ENCODE results near the gene B3GAT2. TPM values are rescaled to one million over a fixed set of nuclear protein-coding genes. Genes with fewer than 3 reads are reported as not detected.

The B3GAT2 gene
- total RNA-seq, 2 experiments from 2014 or later = not detected

DNA sequence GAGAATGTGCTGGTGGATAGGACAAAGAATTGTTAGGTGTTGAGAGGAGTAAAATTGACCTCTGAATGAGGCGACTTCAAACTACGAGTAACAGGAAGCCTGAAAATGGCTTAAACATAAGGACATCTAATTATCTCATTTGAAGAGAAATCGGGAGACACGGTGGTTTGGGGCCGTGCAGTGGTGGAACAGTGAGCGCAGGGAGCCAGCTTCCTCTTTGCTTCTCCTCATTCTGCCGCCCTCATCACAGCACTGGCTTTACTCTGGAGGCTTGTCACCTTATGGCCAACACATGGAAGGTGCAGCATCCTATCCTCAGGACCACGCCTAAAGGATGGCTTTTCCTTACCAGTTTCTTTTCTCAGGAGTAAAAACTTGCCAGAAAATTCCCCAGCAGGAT lies 114.3 kb downstream of the B3GAT2 start:
- Histone ChIP-seq H3K79me2 (ENCODE audit: insufficient read depth, low read depth, low read length) (no peaks in the 10 kb centered on the region), H3K4me3 (ENCODE audit: low read depth, low read length, poor library complexity, severe bottlenecking) (no peak overlapping the region), H3K27ac (ENCODE audit: low read depth, low read length, poor library complexity, severe bottlenecking) (no peak overlapping the region), H4K20me1 (ENCODE audit: insufficient read depth, low read length) (no peaks in the 10 kb centered on the region), H3K4me2 (ENCODE audit: low read length) (no peak overlapping the region), H3K9me3 (ENCODE audit: low read length) (no peaks in the 10 kb centered on the region), H3K4me1 (ENCODE audit: insufficient read depth, low read length, poor library complexity, severe bottlenecking) (no peaks in the 10 kb centered on the region), H3K9me2 (ENCODE audit: insufficient read depth, low read length) (no peaks in the 10 kb centered on the region), H3K36me3 (ENCODE audit: insufficient read depth, low read length) (no peaks in the 10 kb centered on the region), H2AFZ (ENCODE audit: low read length) (no peak overlapping the region)
- POLR2A ChIA-PET = interaction anchor here (0.6 kb wide), 1 partner anchor 1932 kb away, joined by 4 read pairs; no protein-coding TSS in a partner anchor
- intact Hi-C loops (cut with micrococcal nuclease; ENCODE audit: unreplicated experiment) = no loop called here
- TF ChIP-seq, protein P1, sequence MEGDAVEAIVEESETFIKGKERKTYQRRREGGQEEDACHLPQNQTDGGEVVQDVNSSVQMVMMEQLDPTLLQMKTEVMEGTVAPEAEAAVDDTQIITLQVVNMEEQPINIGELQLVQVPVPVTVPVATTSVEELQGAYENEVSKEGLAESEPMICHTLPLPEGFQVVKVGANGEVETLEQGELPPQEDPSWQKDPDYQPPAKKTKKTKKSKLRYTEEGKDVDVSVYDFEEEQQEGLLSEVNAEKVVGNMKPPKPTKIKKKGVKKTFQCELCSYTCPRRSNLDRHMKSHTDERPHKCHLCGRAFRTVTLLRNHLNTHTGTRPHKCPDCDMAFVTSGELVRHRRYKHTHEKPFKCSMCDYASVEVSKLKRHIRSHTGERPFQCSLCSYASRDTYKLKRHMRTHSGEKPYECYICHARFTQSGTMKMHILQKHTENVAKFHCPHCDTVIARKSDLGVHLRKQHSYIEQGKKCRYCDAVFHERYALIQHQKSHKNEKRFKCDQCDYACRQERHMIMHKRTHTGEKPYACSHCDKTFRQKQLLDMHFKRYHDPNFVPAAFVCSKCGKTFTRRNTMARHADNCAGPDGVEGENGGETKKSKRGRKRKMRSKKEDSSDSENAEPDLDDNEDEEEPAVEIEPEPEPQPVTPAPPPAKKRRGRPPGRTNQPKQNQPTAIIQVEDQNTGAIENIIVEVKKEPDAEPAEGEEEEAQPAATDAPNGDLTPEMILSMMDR (conservative IDR thresholded peaks at IDR 0.05; ENCODE audit: low read length) = no peak
- no peak for TF ChIP-seq EZH2phosphoT487 (IDR thresholded peaks at IDR 0.05; ENCODE audit: borderline replicate concordance, low read depth, low read length)
- no peak for DNase-seq (ENCODE audit: low spot score)
- no TSS peak for BruUV-seq (replicated peaks)
- CTCF ChIA-PET (ENCODE audit: unreplicated experiment) = no interaction called here

DNA sequence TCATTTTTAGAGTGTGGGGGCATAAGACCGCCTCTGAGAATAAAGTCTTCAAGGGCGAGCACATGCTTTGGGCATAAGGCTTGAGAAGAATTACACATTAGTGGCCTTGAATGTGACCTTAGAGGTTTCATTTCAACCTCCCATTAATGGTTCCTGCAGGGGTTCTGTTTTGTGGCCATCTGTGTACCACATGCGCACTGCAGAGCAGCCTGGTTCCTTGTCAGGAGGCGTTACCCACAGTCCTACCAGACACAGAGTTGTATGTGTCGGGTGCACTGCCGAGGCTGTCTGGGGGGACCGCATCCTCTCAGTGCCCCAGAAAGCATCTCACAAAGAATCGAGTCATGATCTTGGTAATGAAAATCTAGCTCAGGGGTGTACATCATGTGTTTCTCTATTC lies 115.7 kb downstream of the B3GAT2 start:
- H3K9me3 ChIP-seq (ENCODE audit: low read length) = no peaks in the 10 kb centered on the region
- no peak overlapping the region for H3K4me2 ChIP-seq (ENCODE audit: low read length)
- TF ChIP-seq EZH2phosphoT487 (IDR thresholded peaks at IDR 0.05; ENCODE audit: borderline replicate concordance, low read depth, low read length) = no peak
- TF ChIP-seq, protein P1 (conservative IDR thresholded peaks at IDR 0.05; ENCODE audit: low read length) = no peak
- H3K4me3 ChIP-seq (ENCODE audit: low read depth, low read length, poor library complexity, severe bottlenecking) = no peak overlapping the region
- no peaks in the 10 kb centered on the region for H3K36me3 ChIP-seq (ENCODE audit: insufficient read depth, low read length)
- no TSS peak for BruUV-seq (replicated peaks)
- H3K27ac ChIP-seq (ENCODE audit: low read depth, low read length, poor library complexity, severe bottlenecking) = no peak overlapping the region
- H3K79me2 ChIP-seq (ENCODE audit: insufficient read depth, low read depth, low read length) = no peaks in the 10 kb centered on the region
- CTCF ChIA-PET (ENCODE audit: unreplicated experiment) = no interaction called here
- no peaks in the 10 kb centered on the region for H3K9me2 ChIP-seq (ENCODE audit: insufficient read depth, low read length)
- H4K20me1 ChIP-seq (ENCODE audit: insufficient read depth, low read length) = no peaks in the 10 kb centered on the region
- H2AFZ ChIP-seq (ENCODE audit: low read length) = no peak overlapping the region
- POLR2A ChIA-PET = interaction anchor here (0.8 kb wide), 1 partner anchor 16 kb away, joined by 4 read pairs; no protein-coding TSS in a partner anchor
- no peaks in the 10 kb centered on the region for H3K4me1 ChIP-seq (ENCODE audit: insufficient read depth, low read length, poor library complexity, severe bottlenecking)
- intact Hi-C loops (cut with micrococcal nuclease; ENCODE audit: unreplicated experiment) = no loop called here
- DNase-seq (ENCODE audit: low spot score) = no peak

DNA sequence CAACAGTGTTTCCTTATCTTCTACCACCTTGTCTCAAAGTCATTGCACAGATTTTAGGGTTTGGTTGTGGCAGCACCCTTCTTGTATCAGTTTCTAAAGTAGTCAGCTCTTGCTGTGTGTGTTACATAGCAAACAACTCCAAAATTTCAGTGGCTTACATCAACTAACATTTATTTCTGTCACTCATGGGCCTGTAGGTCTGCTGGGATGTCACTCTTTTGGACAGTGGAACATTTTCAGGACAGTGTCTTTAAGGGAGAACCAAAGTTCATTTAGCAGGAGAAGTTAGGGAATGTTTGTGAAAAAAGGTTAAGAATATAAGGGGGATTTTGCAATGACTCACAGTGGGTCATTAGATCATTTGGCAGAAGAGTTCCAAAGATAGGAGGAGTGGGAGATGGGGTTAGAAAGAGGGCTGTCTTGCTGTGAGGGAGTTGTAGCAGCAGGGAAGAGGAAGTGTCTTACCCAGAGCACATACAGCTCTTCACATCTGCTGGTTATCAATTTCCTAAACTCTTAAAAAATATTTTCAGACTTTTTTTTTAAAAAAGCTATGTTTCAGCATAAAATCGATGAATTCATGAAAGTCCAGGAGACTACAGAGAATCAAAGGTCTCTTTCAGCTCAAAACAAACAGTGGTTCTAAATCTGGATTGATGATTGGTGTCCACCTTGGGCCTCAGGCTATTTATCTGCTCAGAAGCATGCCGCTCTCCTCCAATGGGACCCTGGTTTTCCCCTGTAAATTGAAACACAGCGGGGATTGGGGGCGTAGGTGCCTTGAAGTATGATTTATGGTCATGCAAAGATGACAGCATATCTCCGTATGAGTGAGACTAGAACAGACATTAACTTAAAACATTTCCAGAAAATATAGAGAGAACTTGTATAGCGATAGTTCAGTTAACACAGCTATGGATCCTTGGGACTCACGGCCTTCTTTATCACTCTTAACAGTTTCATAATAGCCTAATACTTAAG lies 117.3 kb downstream of the B3GAT2 start:
- Histone ChIP-seq H3K9me3 (ENCODE audit: low read length) (no peaks in the 10 kb centered on the region), H3K27ac (ENCODE audit: low read depth, low read length, poor library complexity, severe bottlenecking) (no peak overlapping the region), H2AFZ (ENCODE audit: low read length) (no peak overlapping the region), H3K4me2 (ENCODE audit: low read length) (no peak overlapping the region), H4K20me1 (ENCODE audit: insufficient read depth, low read length) (no peaks in the 10 kb centered on the region), H3K4me3 (ENCODE audit: low read depth, low read length, poor library complexity, severe bottlenecking) (no peak overlapping the region), H3K36me3 (ENCODE audit: insufficient read depth, low read length) (no peaks in the 10 kb centered on the region), H3K79me2 (ENCODE audit: insufficient read depth, low read depth, low read length) (no peaks in the 10 kb centered on the region), H3K4me1 (ENCODE audit: insufficient read depth, low read length, poor library complexity, severe bottlenecking) (no peaks in the 10 kb centered on the region), H3K9me2 (ENCODE audit: insufficient read depth, low read length) (no peaks in the 10 kb centered on the region)
- no peak for DNase-seq (ENCODE audit: low spot score)
- POLR2A ChIA-PET = interaction anchor here (0.6 to 1.7 kb wide), 7 partner anchors 8 to 323 kb away, joined by 3 to 6 read pairs (median 3); no protein-coding TSS in a partner anchor
- CTCF ChIA-PET (ENCODE audit: unreplicated experiment) = no interaction called here
- TF ChIP-seq EZH2phosphoT487 (IDR thresholded peaks at IDR 0.05; ENCODE audit: borderline replicate concordance, low read depth, low read length) = no peak
- TF ChIP-seq, protein P1 (conservative IDR thresholded peaks at IDR 0.05; ENCODE audit: low read length) = no peak
- intact Hi-C loops (cut with micrococcal nuclease; ENCODE audit: unreplicated experiment) = no loop called here
- BruUV-seq (replicated peaks) = no TSS peak
